H9 (cell line): ENCODE measurements around the gene NRXN3. TPM values are rescaled to one million over a fixed set of nuclear protein-coding genes. Genes with fewer than 3 reads are reported as not detected.

Source experiments
- DNase-seq: peaks from one replicate; pipeline ENCODE4 v3.0.0-alpha.2; 2017
- H2AFZ ChIP-seq: one replicate; pipeline ENCODE4 v1.6.1; 2013; ENCODE audit warnings: mild to moderate bottlenecking, low read length, control low read depth, moderate library complexity
- H2AK5ac ChIP-seq: 2 replicates; pipeline ENCODE4 v1.6.1; 2013; ENCODE audit warnings: low read length, control low read depth, mixed read lengths; ENCODE audit not compliant: insufficient read length
- H2BK120ac ChIP-seq: one replicate; pipeline ENCODE4 v1.6.1; 2013; ENCODE audit warnings: low read depth, mild to moderate bottlenecking, low read length, control low read depth, inconsistent platforms; ENCODE audit not compliant: poor library complexity, severe bottlenecking
- H2BK12ac ChIP-seq: 2 replicates; pipeline ENCODE4 v1.6.1; 2013; ENCODE audit warnings: low read length, control low read depth, mixed read lengths, low read depth; ENCODE audit not compliant: insufficient read length
- H2BK15ac ChIP-seq: 2 replicates; pipeline ENCODE4 v1.6.1; 2013; ENCODE audit warnings: low read depth, low read length, control low read depth
- H2BK20ac ChIP-seq: one replicate; pipeline ENCODE4 v1.6.1; 2013; ENCODE audit warnings: low read depth, mild to moderate bottlenecking, low read length, control low read depth, inconsistent platforms; ENCODE audit not compliant: poor library complexity, severe bottlenecking
- H2BK5ac ChIP-seq: 2 replicates; pipeline ENCODE4 v1.6.1; 2013; ENCODE audit warnings: low read length, control low read depth, mixed read lengths; ENCODE audit not compliant: insufficient read length
- H3K14ac ChIP-seq: 2 replicates; pipeline ENCODE4 v1.6.1; 2013; ENCODE audit warnings: low read length, control low read depth; ENCODE audit not compliant: insufficient read depth
- H3K18ac ChIP-seq: 2 replicates; pipeline ENCODE4 v1.6.1; 2013; ENCODE audit warnings: low read depth, mild to moderate bottlenecking, mixed read lengths, low read length, control low read depth; ENCODE audit not compliant: insufficient read length
- H3K23ac ChIP-seq: 2 replicates; pipeline ENCODE4 v1.6.1; 2013; ENCODE audit warnings: low read length, control low read depth, mixed read lengths, low read depth; ENCODE audit not compliant: insufficient read length
- H3K23me2 ChIP-seq: 2 replicates; pipeline ENCODE4 v1.6.1; 2013; ENCODE audit warnings: low read depth, mild to moderate bottlenecking, mixed read lengths, low read length, control low read depth; ENCODE audit not compliant: insufficient read length, poor library complexity, severe bottlenecking
- H3K27ac ChIP-seq: 2 replicates; pipeline ENCODE4 v1.5.1; 2013; ENCODE audit warnings: low read length, control low read depth, mixed read lengths, low read depth; ENCODE audit not compliant: insufficient read length
- H3K27me3 ChIP-seq: 2 replicates; pipeline ENCODE4 v1.6.1; 2013; ENCODE audit warnings: low read length, control low read depth, inconsistent platforms; ENCODE audit not compliant: insufficient read depth
- H3K4ac ChIP-seq: 2 replicates; pipeline ENCODE4 v1.6.1; 2013; ENCODE audit warnings: low read depth, mild to moderate bottlenecking, control low read depth, inconsistent platforms, low read length, moderate library complexity
- H3K4me1 ChIP-seq: 2 replicates; pipeline ENCODE4 v1.6.1; 2013; ENCODE audit warnings: low read length, control low read depth, inconsistent platforms; ENCODE audit not compliant: insufficient read depth
- H3K4me2 ChIP-seq: 2 replicates; pipeline ENCODE4 v1.6.1; 2013; ENCODE audit warnings: low read length, control low read depth, mixed read lengths; ENCODE audit not compliant: insufficient read length, insufficient read depth
- H3K56ac ChIP-seq: 2 replicates; pipeline ENCODE4 v1.6.1; 2013; ENCODE audit warnings: low read depth, mild to moderate bottlenecking, mixed read lengths, low read length, control low read depth; ENCODE audit not compliant: insufficient read length
- H3K79me1 ChIP-seq: 2 replicates; pipeline ENCODE4 v1.6.1; 2013; ENCODE audit warnings: low read depth, mild to moderate bottlenecking, moderate library complexity, low read length, control low read depth, inconsistent platforms; ENCODE audit not compliant: insufficient read depth, poor library complexity, severe bottlenecking
- H3K79me2 ChIP-seq: 2 replicates; pipeline ENCODE4 v1.6.1; 2013; ENCODE audit warnings: low read length, control low read depth, inconsistent platforms; ENCODE audit not compliant: insufficient read depth
- H3K9ac ChIP-seq: 2 replicates; pipeline ENCODE4 v1.6.1; 2013; ENCODE audit warnings: low read length, control low read depth, mixed read lengths; ENCODE audit not compliant: insufficient read length; ENCODE audit errors: extremely low read depth
- H3K9me3 ChIP-seq: one replicate; pipeline ENCODE4 v1.6.1; 2013; ENCODE audit warnings: low read depth, low read length, inconsistent platforms; ENCODE audit not compliant: control insufficient read depth
- H3T11ph ChIP-seq: one replicate; pipeline ENCODE4 v1.6.1; 2013; ENCODE audit warnings: mild to moderate bottlenecking, low read length, control low read depth, inconsistent platforms
- H4K20me1 ChIP-seq: one replicate; pipeline ENCODE4 v1.6.1; 2013; ENCODE audit not compliant: control insufficient read depth, insufficient read length, insufficient read depth
- H4K5ac ChIP-seq: 2 replicates; pipeline ENCODE4 v1.6.1; 2013; ENCODE audit warnings: low read depth, mild to moderate bottlenecking, mixed read lengths, low read length, control low read depth; ENCODE audit not compliant: insufficient read length
- H4K8ac ChIP-seq: replicated peaks from 2 replicates; pipeline ENCODE4 v1.6.1; 2013; ENCODE audit warnings: low read length, control low read depth, mixed read lengths, low read depth; ENCODE audit not compliant: insufficient read length
- H4K91ac ChIP-seq: 2 replicates; pipeline ENCODE4 v1.6.1; 2013; ENCODE audit warnings: low read depth, mild to moderate bottlenecking, moderate library complexity, mixed read lengths, low read length, control low read depth; ENCODE audit not compliant: insufficient read length
- H3K27ac Mint-ChIP-seq, 3 experiments: 2 replicates in 2 of 3; 3 replicates in 1 of 3; pipeline ENCODE4 v1.8.0; 2020 to 2021; ENCODE audit warnings: mixed read lengths in 3 of 3, mild to moderate bottlenecking in 1 of 3, moderate library complexity in 1 of 3
- H3K27me3 Mint-ChIP-seq: 2 replicates; pipeline ENCODE4 v1.8.0; 2021; ENCODE audit warnings: low read depth, mild to moderate bottlenecking, moderate library complexity, mixed read lengths
- H3K36me3 Mint-ChIP-seq, 3 experiments: 2 replicates in 2 of 3; 3 replicates in 1 of 3; pipeline ENCODE4 v1.8.0; 2020 to 2021; ENCODE audit warnings: low read depth in 3 of 3, mixed read lengths in 3 of 3; ENCODE audit not compliant: insufficient read depth in 1 of 3
- H3K4me1 Mint-ChIP-seq, 2 experiments: 2 replicates each; pipeline ENCODE4 v1.8.0; 2020; ENCODE audit warnings: mixed read lengths in 2 of 2
- H3K4me3 Mint-ChIP-seq, 2 experiments: 2 replicates in 1 of 2; 3 replicates in 1 of 2; pipeline ENCODE4 v1.8.0; 2020 to 2021; ENCODE audit warnings: mild to moderate bottlenecking in 2 of 2, mixed read lengths in 2 of 2, moderate library complexity in 1 of 2
- H3K9me3 Mint-ChIP-seq, 2 experiments: 2 replicates in 1 of 2; 3 replicates in 1 of 2; pipeline ENCODE4 v1.8.0; 2020; ENCODE audit warnings: mild to moderate bottlenecking in 2 of 2, mixed read lengths in 2 of 2, moderate library complexity in 1 of 2
- CTCF ChIP-seq: fragments of 200-600 bp; sonication (generic); conservative IDR thresholded peaks from 3 replicates; pipeline ENCODE4 v1.8.0; 2021; ENCODE audit warnings: antibody characterized with exemption, mild to moderate bottlenecking
- WGBS: extraction: QIAGEN DNeasy Blood & Tissue Kit; methylation state at CpG from one replicate; pipeline ENCODE4 v1.1.7; 2013; ENCODE audit warnings: missing lambda C conversion rate, low lambda C conversion rate, mixed read lengths; ENCODE audit not compliant: insufficient read length; ENCODE audit errors: extremely low coverage; 5-methylcytosine and 5-hydroxymethylcytosine counted together
- total RNA-seq: library from RNA; stranded (reverse); gene quantifications from 2 replicates; pipeline ENCODE4 v1.2.1, GENCODE V29; 2021

NRXN3 gene
- total RNA-seq, 1 experiment from 2014 or later = 1.8 TPM

GRCh38 chr14:78823035-78823434, 652.9 kb downstream of the NRXN3 start:
- H3K4me3 Mint-ChIP-seq = no peak overlapping the region
- no peaks in the 10 kb centered on the region for H3K79me2 ChIP-seq
- DNase-seq = no peak
- no peak overlapping the region for H2BK20ac ChIP-seq
- no peak overlapping the region for H2BK5ac ChIP-seq
- no peak overlapping the region for H4K8ac ChIP-seq
- no peak for TF ChIP-seq CTCF
- H3K23ac ChIP-seq = no peak overlapping the region
- H3K27ac ChIP-seq = no peak overlapping the region
- H4K20me1 ChIP-seq = no peaks in the 10 kb centered on the region
- no peak overlapping the region for H2BK15ac ChIP-seq
- H3K9ac ChIP-seq = no peak overlapping the region
- H3K79me1 ChIP-seq = no peaks in the 10 kb centered on the region
- no peak overlapping the region for H4K5ac ChIP-seq
- no peaks in the 10 kb centered on the region for H3K27me3 ChIP-seq
- no peak overlapping the region for H3K4me2 ChIP-seq
- no peak overlapping the region for H3K18ac ChIP-seq
- no peak overlapping the region for H4K91ac ChIP-seq
- H3K14ac ChIP-seq = no peak overlapping the region
- no peak overlapping the region for H3T11ph ChIP-seq
- no peaks in the 10 kb centered on the region for H3K23me2 ChIP-seq
- H3K27ac Mint-ChIP-seq = no peak overlapping the region
- no peak overlapping the region for H2BK12ac ChIP-seq
- H3K9me3 Mint-ChIP-seq = no peaks in the 10 kb centered on the region
- no peaks in the 10 kb centered on the region for H3K9me3 ChIP-seq
- no peak overlapping the region for H3K4ac ChIP-seq
- 0 out of 4 replicates have a peak, but pooled peaks cover 0 to 2% of the 10 kb centered on the region in 2 experiments for H3K4me1 Mint-ChIP-seq
- no peaks in the 10 kb centered on the region for H3K27me3 Mint-ChIP-seq
- H2BK120ac ChIP-seq = no peak overlapping the region
- no peak overlapping the region for H3K56ac ChIP-seq
- H2AK5ac ChIP-seq = no peak overlapping the region
- no CpG with 5 or more reads among the region's 3 CpGs for whole genome bisulfite sequencing
- no peak overlapping the region for H2AFZ ChIP-seq
- H3K36me3 Mint-ChIP-seq = no peaks in the 10 kb centered on the region
- no peaks in the 10 kb centered on the region for H3K4me1 ChIP-seq
